ENCODE data around the gene ATL3.

DNA sequence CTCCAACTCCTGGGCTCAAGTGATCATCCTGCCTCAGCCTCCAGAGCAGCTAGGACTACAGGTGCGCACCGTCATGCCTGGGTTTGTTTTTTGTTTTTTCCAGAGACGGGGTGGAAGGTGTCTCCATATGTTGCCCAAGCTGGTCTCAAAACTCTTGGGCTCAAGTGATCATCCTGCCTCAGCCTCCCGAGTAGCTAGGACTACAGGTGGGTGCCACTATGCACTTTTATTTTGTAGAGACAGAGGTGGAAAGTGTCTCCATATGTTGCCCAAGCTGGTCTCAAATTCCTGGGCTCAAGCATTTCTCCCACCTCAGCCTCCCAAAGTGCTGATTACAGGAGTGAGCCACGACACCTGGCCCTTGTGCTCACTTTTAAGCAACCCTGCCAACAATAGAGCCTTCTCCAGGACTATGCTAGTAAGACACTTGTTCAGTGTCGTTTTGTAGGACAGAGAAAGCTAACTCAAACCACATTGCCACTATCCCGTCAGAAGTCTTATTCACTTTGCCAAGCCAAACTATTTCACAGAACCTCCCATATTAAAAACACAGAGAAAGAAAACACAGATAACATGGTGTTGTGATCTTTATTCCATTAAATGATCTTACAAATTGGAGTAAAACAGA is 47.5 kb downstream of the ATL3 start:
- TF ChIP-seq, protein P1, sequence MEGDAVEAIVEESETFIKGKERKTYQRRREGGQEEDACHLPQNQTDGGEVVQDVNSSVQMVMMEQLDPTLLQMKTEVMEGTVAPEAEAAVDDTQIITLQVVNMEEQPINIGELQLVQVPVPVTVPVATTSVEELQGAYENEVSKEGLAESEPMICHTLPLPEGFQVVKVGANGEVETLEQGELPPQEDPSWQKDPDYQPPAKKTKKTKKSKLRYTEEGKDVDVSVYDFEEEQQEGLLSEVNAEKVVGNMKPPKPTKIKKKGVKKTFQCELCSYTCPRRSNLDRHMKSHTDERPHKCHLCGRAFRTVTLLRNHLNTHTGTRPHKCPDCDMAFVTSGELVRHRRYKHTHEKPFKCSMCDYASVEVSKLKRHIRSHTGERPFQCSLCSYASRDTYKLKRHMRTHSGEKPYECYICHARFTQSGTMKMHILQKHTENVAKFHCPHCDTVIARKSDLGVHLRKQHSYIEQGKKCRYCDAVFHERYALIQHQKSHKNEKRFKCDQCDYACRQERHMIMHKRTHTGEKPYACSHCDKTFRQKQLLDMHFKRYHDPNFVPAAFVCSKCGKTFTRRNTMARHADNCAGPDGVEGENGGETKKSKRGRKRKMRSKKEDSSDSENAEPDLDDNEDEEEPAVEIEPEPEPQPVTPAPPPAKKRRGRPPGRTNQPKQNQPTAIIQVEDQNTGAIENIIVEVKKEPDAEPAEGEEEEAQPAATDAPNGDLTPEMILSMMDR (IDR thresholded peaks at IDR 0.05) = no peak
- no peak for TF ChIP-seq POLR2A (IDR thresholded peaks at IDR 0.05)

All from tibial nerve (tissue), 3 donors.